Suprapubic skin (tissue), 4 donors: Measurements from ENCODE around the gene ARCN1. TPM values are rescaled to one million over a fixed set of nuclear protein-coding genes. Genes with fewer than 3 reads are reported as not detected.

Experiments
- DNase-seq, 2 donors: peaks; one replicate each; pipeline ENCODE4 v3.0.0-alpha.2; 2019; ENCODE audit warnings: low spot score in 2 of 2
- H3K27ac ChIP-seq: fragments of 200-600 bp; sonication (generic); one replicate; pipeline ENCODE4 v1.5.1; 2019
- H3K27me3 ChIP-seq: fragments of 200-600 bp; sonication (generic); one replicate; pipeline ENCODE4 v1.5.1; 2019
- H3K36me3 ChIP-seq: fragments of 200-600 bp; sonication (generic); one replicate; pipeline ENCODE4 v1.5.1; 2019
- H3K4me1 ChIP-seq: fragments of 200-600 bp; sonication (generic); one replicate; pipeline ENCODE4 v1.5.1; 2019
- H3K4me3 ChIP-seq: fragments of 200-600 bp; sonication (generic); one replicate; pipeline ENCODE4 v1.5.1; 2019; ENCODE audit warnings: mild to moderate bottlenecking
- H3K9me3 ChIP-seq: fragments of 200-600 bp; sonication (generic); one replicate; pipeline ENCODE4 v1.5.1; 2019
- CTCF ChIP-seq, 2 donors: fragments of 200-600 bp in 1 of 2; fragments of 450-650 bp in 1 of 2; sonication (generic) in 1 of 2; IDR thresholded peaks; one replicate each; pipeline ENCODE4 v1.5.1; 2016 to 2019; ENCODE audit warnings: antibody characterized with exemption in 2 of 2, mild to moderate bottlenecking in 1 of 2, moderate library complexity in 1 of 2
- EP300 ChIP-seq: sonication (generic); formaldehyde crosslinking; IDR thresholded peaks from one replicate; pipeline ENCODE4 v1.6.1; 2017; ENCODE audit warnings: antibody characterized with exemption
- POLR2A ChIP-seq, 2 donors: fragments of 450-650 bp; IDR thresholded peaks; one replicate each; pipeline ENCODE4 v1.6.1; 2017; ENCODE audit warnings: antibody characterized with exemption in 2 of 2, mild to moderate bottlenecking in 2 of 2, moderate library complexity in 2 of 2
- POLR2AphosphoS5 ChIP-seq, 3 donors: sonication (generic); formaldehyde crosslinking; IDR thresholded peaks; one replicate each; pipeline ENCODE4 v1.6.1; 2017; ENCODE audit warnings: antibody characterized with exemption in 3 of 3
- WGBS: methylation state at CpG from one replicate; pipeline ENCODE4 v1.1.5; 2018; 5-methylcytosine and 5-hydroxymethylcytosine counted together
- total RNA-seq, 4 donors: library from RNA; depleted of rRNA; stranded (reverse); fragments of >200 nt; gene quantifications; one replicate each; pipeline ENCODE4 v1.1.0, GENCODE V29; 2016

ARCN1 gene
- total RNA-seq, 4 donors from 2014 or later = 70.3 to 80.7 (median 77.0) TPM

DNA sequence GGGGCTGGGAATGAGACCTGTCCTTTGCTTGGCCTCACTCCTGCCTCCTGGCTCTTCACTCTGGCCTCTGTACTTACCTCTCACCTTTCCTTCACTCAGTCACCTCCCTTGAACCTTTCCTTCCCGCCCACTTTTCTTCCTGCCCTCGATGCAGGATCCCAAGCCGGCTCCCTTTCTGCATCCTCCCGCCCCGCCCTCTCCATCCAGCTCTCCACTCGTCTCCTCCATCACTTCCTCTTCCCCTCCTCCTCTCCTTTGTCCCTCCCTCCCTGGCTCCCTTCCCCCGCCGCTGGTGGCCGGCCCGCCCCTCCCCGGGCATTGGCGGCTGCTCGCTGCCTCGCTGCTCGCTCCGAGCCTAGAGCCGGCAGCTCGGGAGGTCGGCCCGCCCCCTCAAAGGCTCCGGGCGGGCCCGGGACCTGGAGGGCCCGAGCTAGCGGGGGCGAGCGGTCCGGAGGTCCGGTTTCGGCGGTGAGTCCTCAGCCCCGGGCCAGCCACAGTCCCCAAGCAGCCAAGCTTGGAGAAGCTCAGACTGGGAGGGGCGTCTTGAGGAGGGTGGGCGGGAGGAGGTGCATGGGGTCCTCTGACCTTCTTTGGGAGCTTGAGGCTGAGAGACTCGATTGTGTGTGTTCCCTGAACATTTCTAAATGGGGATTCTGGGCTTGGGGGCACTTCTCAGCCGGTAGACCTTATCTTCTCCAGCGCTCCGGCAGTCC lies 49.0 kb downstream of the ARCN1 start:
- Histone ChIP-seq H3K36me3 (peaks cover 11% of the 10 kb centered on the region), H3K4me3 (peak overlapping the region; percentile 57), H3K4me1 (peaks cover 87% of the 10 kb centered on the region), H3K9me3 (no peaks in the 10 kb centered on the region), H3K27me3 (no peaks in the 10 kb centered on the region), H3K27ac (peak overlapping the region; percentile 84)
- DNase-seq = peak; percentile 91 to 92
- WGBS = 3% methylated on average over 34 of the region's 38 CpGs
- no peak for TF ChIP-seq CTCF (IDR thresholded peaks at IDR 0.05)
- no peak for TF ChIP-seq POLR2AphosphoS5 (IDR thresholded peaks at IDR 0.05)
- TF ChIP-seq EP300 = no peak
- TF ChIP-seq POLR2A (IDR thresholded peaks at IDR 0.05) = no peak

DNA sequence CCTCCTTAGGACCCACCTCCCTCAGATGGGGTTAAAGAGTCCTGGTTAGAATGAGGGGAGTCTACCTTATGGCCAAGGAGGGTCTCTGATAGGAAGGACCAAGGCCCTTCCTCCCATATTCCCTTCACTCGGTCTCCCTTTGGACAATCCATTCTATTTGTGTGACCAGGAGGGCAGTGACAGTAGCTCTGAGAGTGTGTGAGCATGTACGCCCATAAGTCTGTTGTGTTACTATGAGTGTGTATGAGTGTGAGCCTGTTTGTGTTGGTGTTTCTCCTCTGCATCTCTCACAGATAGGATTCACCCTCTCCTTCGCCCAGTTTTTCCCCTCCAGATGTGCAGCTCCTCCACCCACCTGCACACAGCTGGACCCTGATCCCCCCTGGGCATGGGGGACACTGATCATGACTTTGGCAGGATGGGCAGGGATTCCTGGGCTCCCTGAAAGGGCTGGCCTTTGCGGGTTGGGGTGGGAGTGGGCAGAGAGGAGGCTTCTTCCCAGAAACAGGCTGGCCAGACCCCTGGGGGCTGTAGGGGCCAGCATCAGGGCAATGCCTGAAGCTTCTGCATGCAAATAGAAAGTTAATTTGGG lies 49.7 kb downstream of the ARCN1 start:
- peak overlapping the region; percentile 57 for H3K4me3 ChIP-seq

GRCh38 chr11:118622376-118623268 lies 50.4 kb downstream of the ARCN1 start:
- peaks cover 21% of the 10 kb centered on the region for H3K36me3 ChIP-seq
- no peaks in the 10 kb centered on the region for H3K27me3 ChIP-seq
- H3K27ac ChIP-seq = peak overlapping the region; percentile 84
- DNase-seq = peak in 1 of 2 donors; percentile 72
- H3K9me3 ChIP-seq = no peaks in the 10 kb centered on the region
- H3K4me3 ChIP-seq = peak overlapping the region; percentile 57
- whole genome bisulfite sequencing = 36% methylated on average over 8 of the region's 9 CpGs
- no peak for TF ChIP-seq CTCF (IDR thresholded peaks at IDR 0.05)
- TF ChIP-seq POLR2AphosphoS5 (IDR thresholded peaks at IDR 0.05) = peak in 1 of 3 donors; percentile 12
- H3K4me1 ChIP-seq = peaks cover 80% of the 10 kb centered on the region

More for the DNA sequence above, 49.7 kb downstream of the ARCN1 start:
- no peak for DNase-seq
- Histone ChIP-seq H3K4me1 (peaks cover 84% of the 10 kb centered on the region), H3K9me3 (no peaks in the 10 kb centered on the region), H3K27me3 (no peaks in the 10 kb centered on the region), H3K27ac (peak overlapping the region; percentile 84), H3K36me3 (peaks cover 14% of the 10 kb centered on the region)
- TF ChIP-seq POLR2AphosphoS5 (IDR thresholded peaks at IDR 0.05) = no peak
- no peak for TF ChIP-seq CTCF (IDR thresholded peaks at IDR 0.05)
- TF ChIP-seq POLR2A (IDR thresholded peaks at IDR 0.05) = no peak
- TF ChIP-seq EP300 = no peak
- 49% methylated on average over 3 of the region's 4 CpGs for WGBS

GRCh38 chr11:118623269-118623655 lies 51.1 kb downstream of the ARCN1 start:
- peak overlapping the region; percentile 84 for H3K27ac ChIP-seq
- TF ChIP-seq CTCF (IDR thresholded peaks at IDR 0.05) = no peak
- TF ChIP-seq POLR2AphosphoS5 (IDR thresholded peaks at IDR 0.05) = peak in 1 of 3 donors; percentile 57
- H3K4me3 ChIP-seq = peak overlapping the region; percentile 57
- peaks cover 77% of the 10 kb centered on the region for H3K4me1 ChIP-seq
- H3K9me3 ChIP-seq = no peaks in the 10 kb centered on the region
- WGBS = 29% methylated on average over 4 of the region's 4 CpGs
- H3K36me3 ChIP-seq = peaks cover 27% of the 10 kb centered on the region
- no peaks in the 10 kb centered on the region for H3K27me3 ChIP-seq
- DNase-seq = no peak
